ENCODE results near the gene UAP1L1.

GRCh38 chr9:137031904-137032640 lies 45.2 kb upstream of the UAP1L1 start, which contains the start of gene FUT7:
- no peak for TF ChIP-seq CTCF (IDR thresholded peaks at IDR 0.05; ENCODE audit: low read depth, low read length)
- no peak for TF ChIP-seq POLR2A (IDR thresholded peaks at IDR 0.05; ENCODE audit: extremely low read depth, insufficient read length)
- TF ChIP-seq MYC (IDR thresholded peaks at IDR 0.05; ENCODE audit: low read depth, low read length), result no peak

Measured in NB4 (cell line).